GM12878 (cell line): ENCODE measurements around the gene MAGI2.

ENCODE experiments used
- BHLHE40 ChIP-seq, 2 experiments: fragments of 450-650 bp in 1 of 2; IDR thresholded peaks; 2 replicates each; pipeline ENCODE4 v1.6.1; 2011 to 2017; ENCODE audit warnings: low read depth in 2 of 2, borderline replicate concordance in 1 of 2, improper control_type of control experiment in 1 of 2, low read length in 1 of 2, mild to moderate bottlenecking in 1 of 2
- CREB1 ChIP-seq: IDR thresholded peaks from 2 replicates; pipeline ENCODE4 v1.6.1; 2012; ENCODE audit warnings: low read depth, mild to moderate bottlenecking, inconsistent platforms
- CTCF ChIP-seq, 3 experiments: IDR thresholded peaks in 2 of 3; conservative IDR thresholded peaks in 1 of 3; 2 replicates each; pipeline ENCODE4 v1.5.1; 2011; ENCODE audit warnings: low read depth in 3 of 3, low read length in 3 of 3, mild to moderate bottlenecking in 3 of 3, control low read depth in 2 of 3, moderate library complexity in 2 of 3, inconsistent platforms in 1 of 3, mixed read lengths in 1 of 3; ENCODE audit not compliant: control insufficient read depth in 2 of 3, insufficient read depth in 1 of 3; ENCODE audit errors: extremely low read depth in 1 of 3
- EZH2 ChIP-seq: IDR thresholded peaks from 2 replicates; pipeline ENCODE4 v1.6.1; 2012; ENCODE audit warnings: low read depth, mild to moderate bottlenecking, control low read depth, inconsistent platforms, low read length, borderline replicate concordance; ENCODE audit not compliant: control insufficient read depth
- GATAD2B ChIP-seq: fragments of 450-650 bp; conservative IDR thresholded peaks from 2 replicates; pipeline ENCODE4 v1.6.1; 2017; ENCODE audit warnings: low read depth, mild to moderate bottlenecking, moderate library complexity
- IRF4 ChIP-seq: IDR thresholded peaks from 2 replicates; pipeline ENCODE4 v1.6.1; 2011; ENCODE audit warnings: low read depth, low read length
- MAX ChIP-seq: IDR thresholded peaks from 2 replicates; pipeline ENCODE4 v1.6.1; 2012; ENCODE audit warnings: low read depth, low read length, improper control_type of control experiment
- MXI1 ChIP-seq: fragments of 150-350 bp; IDR thresholded peaks from 2 replicates; pipeline ENCODE4 v1.6.1; 2011; ENCODE audit warnings: low read depth, mild to moderate bottlenecking, inconsistent platforms, low read length, improper control_type of control experiment
- POLR2A ChIP-seq: IDR thresholded peaks from 2 replicates; pipeline ENCODE4 v1.6.1; 2011; ENCODE audit warnings: low read depth, mild to moderate bottlenecking, low read length
- RAD21 ChIP-seq: IDR thresholded peaks from 2 replicates; pipeline ENCODE4 v1.6.1; 2011; ENCODE audit warnings: mild to moderate bottlenecking, low read depth, low read length, moderate library complexity; ENCODE audit not compliant: insufficient read depth
- TCF12 ChIP-seq: IDR thresholded peaks from 2 replicates; pipeline ENCODE4 v1.6.1; 2011; ENCODE audit warnings: low read depth, mild to moderate bottlenecking, low read length
- ZNF687 ChIP-seq: fragments of 450-650 bp; IDR thresholded peaks from 2 replicates; pipeline ENCODE4 v1.6.1; 2017; ENCODE audit warnings: mild to moderate bottlenecking, moderate library complexity
- TF ChIP-seq, protein P1 (sequence below): IDR thresholded peaks from 2 replicates; pipeline ENCODE4 v1.6.1; 2011; ENCODE audit warnings: low read depth, low read length, improper control_type of control experiment, borderline replicate concordance
- TF ChIP-seq, protein P2 (sequence below): IDR thresholded peaks from 2 replicates; pipeline ENCODE4 v1.6.1; 2012; ENCODE audit warnings: low read depth, low read length, improper control_type of control experiment

- TF ChIP-seq POLR2A, result no peak
- no peak for TF ChIP-seq EZH2
- no peak for TF ChIP-seq RAD21
- no peak for TF ChIP-seq CREB1
- TF ChIP-seq IRF4, result no peak
- TF ChIP-seq MAX, result no peak
- TF ChIP-seq ZNF687, result no peak
- TF ChIP-seq, protein P1, sequence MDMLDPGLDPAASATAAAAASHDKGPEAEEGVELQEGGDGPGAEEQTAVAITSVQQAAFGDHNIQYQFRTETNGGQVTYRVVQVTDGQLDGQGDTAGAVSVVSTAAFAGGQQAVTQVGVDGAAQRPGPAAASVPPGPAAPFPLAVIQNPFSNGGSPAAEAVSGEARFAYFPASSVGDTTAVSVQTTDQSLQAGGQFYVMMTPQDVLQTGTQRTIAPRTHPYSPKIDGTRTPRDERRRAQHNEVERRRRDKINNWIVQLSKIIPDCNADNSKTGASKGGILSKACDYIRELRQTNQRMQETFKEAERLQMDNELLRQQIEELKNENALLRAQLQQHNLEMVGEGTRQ, result no peak
- no peak for TF ChIP-seq MXI1
- no peak for TF ChIP-seq GATAD2B
- TF ChIP-seq CTCF (IDR thresholded peaks at IDR 0.05 in 2 of 3, conservative IDR thresholded peaks at IDR 0.05 in 1 of 3; ENCODE audit: control insufficient read depth in 2 of 3, extremely low read depth in 1 of 3, insufficient read depth in 1 of 3, low read depth in 3 of 3, low read length in 3 of 3), result no peak
- TF ChIP-seq BHLHE40 (IDR thresholded peaks at IDR 0.05; ENCODE audit: borderline replicate concordance in 1 of 2, low read depth in 2 of 2, low read length in 1 of 2), result no peak
- no peak for TF ChIP-seq TCF12
- TF ChIP-seq, protein P2, sequence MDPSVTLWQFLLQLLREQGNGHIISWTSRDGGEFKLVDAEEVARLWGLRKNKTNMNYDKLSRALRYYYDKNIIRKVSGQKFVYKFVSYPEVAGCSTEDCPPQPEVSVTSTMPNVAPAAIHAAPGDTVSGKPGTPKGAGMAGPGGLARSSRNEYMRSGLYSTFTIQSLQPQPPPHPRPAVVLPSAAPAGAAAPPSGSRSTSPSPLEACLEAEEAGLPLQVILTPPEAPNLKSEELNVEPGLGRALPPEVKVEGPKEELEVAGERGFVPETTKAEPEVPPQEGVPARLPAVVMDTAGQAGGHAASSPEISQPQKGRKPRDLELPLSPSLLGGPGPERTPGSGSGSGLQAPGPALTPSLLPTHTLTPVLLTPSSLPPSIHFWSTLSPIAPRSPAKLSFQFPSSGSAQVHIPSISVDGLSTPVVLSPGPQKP, result no peak
Observed at GRCh38 chr7:78080811-78081210, 1372.7 kb downstream of the MAGI2 start.
